IMR-90 (cell line): Measurements from ENCODE around the gene PANK4. TPM values are rescaled to one million over a fixed set of nuclear protein-coding genes. Genes with fewer than 3 reads are reported as not detected.

Source experiments
- ATAC-seq: fragments of 200-7000 bp; cut with Tn5 transposase; 2 replicates; pipeline ENCODE4 v1.9.1; 2020; ENCODE audit warnings: low read depth, mild to moderate bottlenecking, moderate library complexity
- BruUV-seq: library from RNA; stranded (reverse); fragments of 400-500 nt; replicated peaks from 2 replicates; lab custom pipeline; 2021; lab: Mats Ljungman, UMichigan
- CTCF ChIA-PET: fragments of 300-600 bp; formaldehyde crosslinking; extraction: SDS; loops from one replicate; lab custom pipeline; 2021; ENCODE audit warnings: antibody characterized with exemption; lab: Yijun Ruan, JAX
- POLR2A ChIA-PET: fragments of 300-600 bp; sonication (Branson Sonifier 250); formaldehyde crosslinking; loops from one replicate; lab custom pipeline; 2022; ENCODE audit warnings: antibody characterized with exemption; ENCODE audit not compliant: unreplicated experiment; lab: Charles Lee
- DNase-seq: peaks from one replicate; pipeline ENCODE4 v3.0.0; 2013
- H2AFZ ChIP-seq: replicated peaks from 2 replicates; pipeline ENCODE3; 2013; ENCODE audit warnings: low read length, mild to moderate bottlenecking; ENCODE audit not compliant: poor library complexity
- H2AK5ac ChIP-seq: 2 replicates; pipeline ENCODE4 v1.6.1; 2013; ENCODE audit warnings: low read depth, low read length, inconsistent platforms
- H2AK9ac ChIP-seq: replicated peaks from 2 replicates; pipeline ENCODE3; 2013; ENCODE audit warnings: mild to moderate bottlenecking, low read depth, low read length, moderate library complexity; ENCODE audit not compliant: poor library complexity
- H2BK120ac ChIP-seq: 2 replicates; pipeline ENCODE4 v1.6.1; 2013; ENCODE audit warnings: low read depth, low read length, inconsistent platforms
- H2BK15ac ChIP-seq: 3 replicates; pipeline ENCODE4 v1.6.1; 2013; ENCODE audit warnings: low read depth, low read length, inconsistent platforms
- H2BK20ac ChIP-seq: 2 replicates; pipeline ENCODE4 v1.6.1; 2013; ENCODE audit warnings: low read depth, mild to moderate bottlenecking, inconsistent platforms, low read length, moderate library complexity
- H2BK5ac ChIP-seq: 2 replicates; pipeline ENCODE4 v1.6.1; 2013; ENCODE audit warnings: mild to moderate bottlenecking, low read depth, low read length, inconsistent platforms; ENCODE audit not compliant: poor library complexity, severe bottlenecking
- H3K14ac ChIP-seq: replicated peaks from 2 replicates; pipeline ENCODE4 v1.6.1; 2013; ENCODE audit warnings: low read depth, low read length, inconsistent platforms
- H3K18ac ChIP-seq: 2 replicates; pipeline ENCODE4 v1.6.1; 2013; ENCODE audit warnings: low read depth, low read length, control low read depth
- H3K23ac ChIP-seq: 2 replicates; pipeline ENCODE4 v1.6.1; 2013; ENCODE audit warnings: low read depth, low read length, inconsistent platforms
- H3K27ac ChIP-seq: 2 replicates; pipeline ENCODE4 v1.5.1; 2013; ENCODE audit warnings: mild to moderate bottlenecking, control low read depth, low read length; ENCODE audit not compliant: insufficient read depth
- H3K27me3 ChIP-seq: 2 replicates; pipeline ENCODE4 v1.6.1; 2013; ENCODE audit warnings: low read length; ENCODE audit not compliant: control insufficient read depth, insufficient read depth
- H3K36me3 ChIP-seq: 2 replicates; pipeline ENCODE4 v1.6.1; 2013; ENCODE audit warnings: low read length, mixed read lengths; ENCODE audit not compliant: control insufficient read depth, insufficient read depth
- H3K4ac ChIP-seq: 2 replicates; pipeline ENCODE4 v1.6.1; 2013; ENCODE audit warnings: low read depth, low read length, inconsistent platforms
- H3K4me1 ChIP-seq: 2 replicates; pipeline ENCODE4 v1.6.1; 2013; ENCODE audit warnings: low read length, mixed read lengths; ENCODE audit not compliant: control insufficient read depth, insufficient read depth
- H3K4me2 ChIP-seq: 2 replicates; pipeline ENCODE4 v1.6.1; 2013; ENCODE audit warnings: low read depth, mild to moderate bottlenecking, control low read depth, low read length, moderate library complexity
- H3K4me3 ChIP-seq: 2 replicates; pipeline ENCODE4 v1.5.1; 2013; ENCODE audit warnings: low read depth, mild to moderate bottlenecking, control low read depth, low read length, moderate library complexity; ENCODE audit not compliant: insufficient read depth
- H3K56ac ChIP-seq: 2 replicates; pipeline ENCODE4 v1.6.1; 2013; ENCODE audit warnings: low read length, inconsistent platforms; ENCODE audit not compliant: insufficient read depth; ENCODE audit errors: extremely low read depth
- H3K79me1 ChIP-seq, 2 experiments: 2 replicates each; pipeline ENCODE4 v1.6.1; 2013; ENCODE audit warnings: low read length in 2 of 2, inconsistent platforms in 1 of 2, low read depth in 1 of 2
- H3K9ac ChIP-seq: 2 replicates; pipeline ENCODE4 v1.6.1; 2013; ENCODE audit warnings: low read depth, low read length, control low read depth
- H3K9me1 ChIP-seq: 2 replicates; pipeline ENCODE4 v1.6.1; 2013; ENCODE audit warnings: low read length, inconsistent platforms; ENCODE audit not compliant: insufficient read depth
- H3K9me3 ChIP-seq: 2 replicates; pipeline ENCODE4 v1.6.1; 2013; ENCODE audit warnings: low read length; ENCODE audit not compliant: control insufficient read depth, insufficient read depth
- H4K20me1 ChIP-seq: 2 replicates; pipeline ENCODE4 v1.6.1; 2013; ENCODE audit warnings: low read length, inconsistent platforms; ENCODE audit not compliant: insufficient read depth
- H4K5ac ChIP-seq: 2 replicates; pipeline ENCODE4 v1.6.1; 2013; ENCODE audit warnings: mild to moderate bottlenecking, low read depth, low read length, control low read depth
- H4K8ac ChIP-seq, 2 experiments: 2 replicates each; pipeline ENCODE4 v1.6.1; 2013; ENCODE audit warnings: low read depth in 2 of 2, low read length in 2 of 2, control low read depth in 1 of 2, inconsistent platforms in 1 of 2
- H4K91ac ChIP-seq: 2 replicates; pipeline ENCODE4 v1.6.1; 2013; ENCODE audit warnings: low read depth, low read length, inconsistent platforms; ENCODE audit not compliant: insufficient read depth
- CEBPB ChIP-seq: IDR thresholded peaks from 2 replicates; pipeline ENCODE4 v1.6.1; 2012; ENCODE audit warnings: low read depth, low read length, improper control_type of control experiment
- CHD1 ChIP-seq: IDR thresholded peaks from 2 replicates; pipeline ENCODE4 v1.6.1; 2012; ENCODE audit warnings: low read depth, low read length, improper control_type of control experiment
- FOS ChIP-seq: fragments of 150-350 bp; IDR thresholded peaks from 2 replicates; pipeline ENCODE4 v1.6.1; 2016; ENCODE audit warnings: low read depth, low read length
- MAFK ChIP-seq: IDR thresholded peaks from 2 replicates; pipeline ENCODE4 v1.6.1; 2012; ENCODE audit warnings: low read depth, low read length, improper control_type of control experiment
- POLR2A ChIP-seq: IDR thresholded peaks from 2 replicates; pipeline ENCODE4 v1.6.1; 2012; ENCODE audit warnings: mild to moderate bottlenecking, low read depth, low read length
- RAD21 ChIP-seq: IDR thresholded peaks from 2 replicates; pipeline ENCODE4 v1.6.1; 2012; ENCODE audit warnings: low read length, improper control_type of control experiment
- RCOR1 ChIP-seq: IDR thresholded peaks from 2 replicates; pipeline ENCODE4 v1.6.1; 2012; ENCODE audit warnings: mild to moderate bottlenecking, low read length, improper control_type of control experiment; ENCODE audit not compliant: insufficient replicate concordance
- RFX5 ChIP-seq: IDR thresholded peaks from 2 replicates; pipeline ENCODE4 v1.8.0; 2012; ENCODE audit warnings: low read depth, mild to moderate bottlenecking, low read length, moderate library complexity
- SMC3 ChIP-seq: fragments of 150-350 bp; IDR thresholded peaks from 2 replicates; pipeline ENCODE4 v1.6.1; 2016; ENCODE audit warnings: low read depth, mild to moderate bottlenecking, antibody characterized with exemption, low read length, moderate library complexity
- WGBS, 2 experiments: methylation state at CpG; one replicate each; pipeline versions ENCODE4 v1.1.5 to v1.1.7; 2013; ENCODE audit warnings: missing lambda C conversion rate in 2 of 2; ENCODE audit not compliant: insufficient read length in 1 of 2; ENCODE audit errors: extremely low coverage in 2 of 2; 5-methylcytosine and 5-hydroxymethylcytosine counted together
- dilution Hi-C: fragments of 300-500 bp; cut with HindIII; formaldehyde crosslinking; loops from one replicate; pipeline ENCODE4 v1.14.3; 2018; ENCODE audit warnings: low sequenced_read_pairs; ENCODE audit not compliant: unreplicated experiment
- in situ Hi-C: fragments of 300-500 bp; cut with MboI; formaldehyde crosslinking; loops from 3 replicates; pipeline ENCODE4 v1.14.3; 2019; ENCODE audit warnings: low sequenced_read_pairs, inconsistent platforms, mixed read lengths
- intact Hi-C: fragments of 100-400 bp; cut with micrococcal nuclease; formaldehyde crosslinking; loops from 2 replicates; pipeline ENCODE4 v1.10.0; 2022
- polyA plus RNA-seq, 3 experiments: library from polyadenylated mRNA; depleted of rRNA; stranded (reverse); fragments of >200 nt; gene quantifications; 2 replicates each; pipeline ENCODE4 v1.2.3, GENCODE V29; 2012; ENCODE audit warnings: low replicate concordance in 1 of 3
- total RNA-seq: library from RNA; depleted of rRNA; stranded (reverse); fragments of >200 nt; gene quantifications from 2 replicates; pipeline ENCODE4 v1.2.3, GENCODE V29; 2012
- TF ChIP-seq, protein P1 (sequence below): conservative IDR thresholded peaks from 2 replicates; pipeline ENCODE4 v1.5.1; 2012; ENCODE audit warnings: mild to moderate bottlenecking, low read depth, low read length, improper control_type of control experiment
- TF ChIP-seq, protein P2 (sequence below): fragments of 150-350 bp; IDR thresholded peaks from 2 replicates; pipeline ENCODE4 v1.6.1; 2016; ENCODE audit warnings: low read depth, mild to moderate bottlenecking, low read length, moderate library complexity, borderline replicate concordance

Gene PANK4
- total and polyA plus RNA-seq, 2 of the 4 experiments (the other 2 are of a cell fraction) = 14.0 to 18.5 TPM

DNA sequence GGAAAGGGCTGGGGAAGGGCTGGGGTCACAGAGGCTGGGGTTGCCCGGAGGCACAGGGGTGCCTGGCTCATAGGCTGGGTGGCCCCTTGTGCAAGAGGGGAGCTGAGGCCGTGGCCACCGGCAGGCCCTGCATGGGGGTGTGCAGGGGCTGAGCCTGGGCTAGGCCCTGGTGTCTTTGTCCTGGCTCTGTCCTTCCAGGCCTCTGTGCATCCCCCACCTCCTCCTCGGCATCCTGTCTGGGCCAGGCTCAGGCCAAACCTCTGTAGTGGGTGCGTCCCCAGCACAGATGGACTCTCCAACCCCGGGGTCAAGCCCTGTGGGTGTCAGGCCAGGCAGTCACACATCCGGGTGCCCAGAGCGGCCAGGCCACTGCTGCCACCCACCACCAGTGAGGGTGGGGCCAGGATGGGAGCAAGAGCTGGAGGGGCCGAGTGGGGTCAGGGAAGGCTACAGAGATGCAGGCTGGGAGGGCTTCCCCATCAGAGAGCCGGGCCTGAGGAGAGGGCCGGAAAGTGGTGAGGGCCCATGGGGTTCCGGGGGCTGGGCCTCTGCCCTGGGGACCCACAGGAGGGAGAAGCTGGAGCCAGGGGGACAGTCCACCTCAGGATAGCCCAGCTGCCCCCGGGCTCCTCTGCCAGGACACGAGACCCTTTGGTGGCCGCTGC is 19.4 kb downstream of the PANK4 start (continued):
- TF ChIP-seq CEBPB = no peak

DNA sequence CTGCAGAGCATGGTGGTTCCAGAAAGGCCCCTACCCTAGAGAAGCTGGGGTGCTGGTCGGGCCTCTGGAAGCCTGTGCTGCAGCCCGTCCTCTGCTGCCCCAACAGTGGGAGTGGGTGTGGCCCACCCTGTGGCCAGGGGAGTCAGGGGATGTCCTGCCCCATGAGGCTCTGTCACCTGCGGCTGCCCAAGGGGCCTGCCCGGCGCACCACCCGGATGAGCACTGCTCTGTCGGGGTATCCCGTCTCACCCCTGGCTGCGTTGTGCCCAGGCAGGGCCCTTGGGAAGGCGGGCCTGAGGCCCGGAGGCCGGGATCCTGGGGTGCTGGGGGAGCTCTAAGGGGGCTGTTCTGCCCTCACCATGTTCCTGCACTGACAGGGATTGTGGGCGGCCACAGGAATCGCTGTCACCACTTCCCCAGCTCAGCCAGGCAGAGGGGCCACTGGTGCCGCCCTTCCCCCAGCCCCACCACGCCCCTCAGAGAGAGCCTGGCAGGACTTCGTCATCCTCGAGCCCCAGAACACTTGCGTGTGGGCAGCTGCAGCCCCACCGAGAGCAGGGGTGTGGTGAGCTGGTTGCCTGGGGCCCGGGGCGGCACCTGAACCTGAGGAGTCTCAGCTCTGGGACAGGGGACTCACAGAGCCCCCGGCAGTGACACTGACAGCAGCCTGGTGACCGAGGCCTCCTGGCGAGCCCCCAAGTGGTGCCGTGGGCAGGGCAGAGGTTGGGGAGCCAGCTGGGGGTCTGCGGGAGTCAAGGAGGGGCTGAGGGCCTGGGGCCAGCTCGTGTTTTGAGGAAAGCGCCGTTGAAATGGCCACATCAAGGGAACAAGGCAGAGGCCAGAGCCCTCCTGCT is 20.2 kb downstream of the PANK4 start:
- Histone ChIP-seq H2BK20ac (no peak overlapping the region), H3K23ac (no peak overlapping the region), H3K9me3 (no peaks in the 10 kb centered on the region), H3K27me3 (peaks cover 12% of the 10 kb centered on the region; the same call in 1 of the 2 replicates), H4K5ac (no peak overlapping the region), H4K20me1 (peaks cover 3% of the 10 kb centered on the region; the same call in 1 of the 2 replicates), H3K4me1 (peaks cover 2% of the 10 kb centered on the region; the same call in 1 of the 2 replicates), H3K4me3 (no peak overlapping the region), H3K56ac (no peak overlapping the region), H2BK15ac (no peak overlapping the region), H3K18ac (no peak overlapping the region), H2BK5ac (no peak overlapping the region), H2BK120ac (no peak overlapping the region), H3K4me2 (no peak overlapping the region), H3K79me1 (no peaks in the 10 kb centered on the region), H3K36me3 (peaks cover 25% of the 10 kb centered on the region), H4K8ac (no peak overlapping the region), H2AK5ac (no peak overlapping the region), H2AK9ac (peak overlapping the region; percentile 55), H3K9me1 (no peaks in the 10 kb centered on the region), H4K91ac (no peak overlapping the region), H3K14ac (no peak overlapping the region), H2AFZ (no peak overlapping the region), H3K27ac (no peak overlapping the region), H3K9ac (no peak overlapping the region), H3K4ac (no peak overlapping the region)
- intact Hi-C loops = no loop called here
- in situ Hi-C loops = no loop called here
- POLR2A ChIA-PET = no interaction called here
- no TSS peak for BruUV-seq
- CTCF ChIA-PET = no interaction called here
- dilution Hi-C loops = no loop called here
- TF ChIP-seq CHD1 = no peak
- TF ChIP-seq, protein P1, sequence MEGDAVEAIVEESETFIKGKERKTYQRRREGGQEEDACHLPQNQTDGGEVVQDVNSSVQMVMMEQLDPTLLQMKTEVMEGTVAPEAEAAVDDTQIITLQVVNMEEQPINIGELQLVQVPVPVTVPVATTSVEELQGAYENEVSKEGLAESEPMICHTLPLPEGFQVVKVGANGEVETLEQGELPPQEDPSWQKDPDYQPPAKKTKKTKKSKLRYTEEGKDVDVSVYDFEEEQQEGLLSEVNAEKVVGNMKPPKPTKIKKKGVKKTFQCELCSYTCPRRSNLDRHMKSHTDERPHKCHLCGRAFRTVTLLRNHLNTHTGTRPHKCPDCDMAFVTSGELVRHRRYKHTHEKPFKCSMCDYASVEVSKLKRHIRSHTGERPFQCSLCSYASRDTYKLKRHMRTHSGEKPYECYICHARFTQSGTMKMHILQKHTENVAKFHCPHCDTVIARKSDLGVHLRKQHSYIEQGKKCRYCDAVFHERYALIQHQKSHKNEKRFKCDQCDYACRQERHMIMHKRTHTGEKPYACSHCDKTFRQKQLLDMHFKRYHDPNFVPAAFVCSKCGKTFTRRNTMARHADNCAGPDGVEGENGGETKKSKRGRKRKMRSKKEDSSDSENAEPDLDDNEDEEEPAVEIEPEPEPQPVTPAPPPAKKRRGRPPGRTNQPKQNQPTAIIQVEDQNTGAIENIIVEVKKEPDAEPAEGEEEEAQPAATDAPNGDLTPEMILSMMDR = no peak
- TF ChIP-seq RFX5 = no peak
- TF ChIP-seq CEBPB = no peak
- TF ChIP-seq POLR2A = no peak
- TF ChIP-seq, protein P2, sequence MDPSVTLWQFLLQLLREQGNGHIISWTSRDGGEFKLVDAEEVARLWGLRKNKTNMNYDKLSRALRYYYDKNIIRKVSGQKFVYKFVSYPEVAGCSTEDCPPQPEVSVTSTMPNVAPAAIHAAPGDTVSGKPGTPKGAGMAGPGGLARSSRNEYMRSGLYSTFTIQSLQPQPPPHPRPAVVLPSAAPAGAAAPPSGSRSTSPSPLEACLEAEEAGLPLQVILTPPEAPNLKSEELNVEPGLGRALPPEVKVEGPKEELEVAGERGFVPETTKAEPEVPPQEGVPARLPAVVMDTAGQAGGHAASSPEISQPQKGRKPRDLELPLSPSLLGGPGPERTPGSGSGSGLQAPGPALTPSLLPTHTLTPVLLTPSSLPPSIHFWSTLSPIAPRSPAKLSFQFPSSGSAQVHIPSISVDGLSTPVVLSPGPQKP = no peak
- TF ChIP-seq FOS = no peak
- no peak for TF ChIP-seq RCOR1
- no peak for TF ChIP-seq RAD21
- TF ChIP-seq MAFK = no peak
- no peak for TF ChIP-seq SMC3
- WGBS, 2 experiments = 67% methylated on average over 15 of the region's 30 CpGs; no CpG with 5 or more reads in 1 of the 2 experiments
- DNase-seq = no peak
- ATAC-seq = peak; percentile 5; the same call in 1 of the 2 replicates
